ENCODE measurements around the gene MYL12A.

DNA sequence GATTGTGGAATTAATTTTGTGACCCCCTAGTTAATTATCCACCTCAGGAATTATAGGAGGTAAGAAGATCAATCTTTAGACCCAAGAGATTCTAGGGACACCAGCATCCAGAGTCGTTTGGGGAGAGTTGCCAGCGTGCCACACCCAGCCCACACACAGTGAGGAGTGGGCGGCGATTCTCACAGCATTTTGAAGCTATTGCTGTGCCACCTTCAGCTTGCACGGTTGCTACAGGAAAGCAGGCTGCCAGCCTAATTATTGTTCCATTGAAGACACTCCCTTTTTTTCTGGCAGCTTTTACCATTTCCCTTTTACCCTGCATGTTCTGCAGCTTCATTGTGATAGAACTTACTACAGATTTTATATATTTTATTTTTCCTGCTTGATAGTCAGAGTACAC, 13.1 kb upstream of the MYL12A start:
- TF ChIP-seq, protein P1, sequence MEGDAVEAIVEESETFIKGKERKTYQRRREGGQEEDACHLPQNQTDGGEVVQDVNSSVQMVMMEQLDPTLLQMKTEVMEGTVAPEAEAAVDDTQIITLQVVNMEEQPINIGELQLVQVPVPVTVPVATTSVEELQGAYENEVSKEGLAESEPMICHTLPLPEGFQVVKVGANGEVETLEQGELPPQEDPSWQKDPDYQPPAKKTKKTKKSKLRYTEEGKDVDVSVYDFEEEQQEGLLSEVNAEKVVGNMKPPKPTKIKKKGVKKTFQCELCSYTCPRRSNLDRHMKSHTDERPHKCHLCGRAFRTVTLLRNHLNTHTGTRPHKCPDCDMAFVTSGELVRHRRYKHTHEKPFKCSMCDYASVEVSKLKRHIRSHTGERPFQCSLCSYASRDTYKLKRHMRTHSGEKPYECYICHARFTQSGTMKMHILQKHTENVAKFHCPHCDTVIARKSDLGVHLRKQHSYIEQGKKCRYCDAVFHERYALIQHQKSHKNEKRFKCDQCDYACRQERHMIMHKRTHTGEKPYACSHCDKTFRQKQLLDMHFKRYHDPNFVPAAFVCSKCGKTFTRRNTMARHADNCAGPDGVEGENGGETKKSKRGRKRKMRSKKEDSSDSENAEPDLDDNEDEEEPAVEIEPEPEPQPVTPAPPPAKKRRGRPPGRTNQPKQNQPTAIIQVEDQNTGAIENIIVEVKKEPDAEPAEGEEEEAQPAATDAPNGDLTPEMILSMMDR (IDR thresholded peaks at IDR 0.05; ENCODE audit: poor library complexity), result no peak
- TF ChIP-seq EZH2phosphoT487 (IDR thresholded peaks at IDR 0.05; ENCODE audit: low read depth, severe bottlenecking, unreplicated experiment) (no peak), EZH2 (IDR thresholded peaks at IDR 0.05; ENCODE audit: borderline replicate concordance) (no peak)
